NCI-H187 (cell line): ENCODE results near the gene CD40.

Source experiments
- DNase-seq, 2 experiments: peaks; one replicate each; lab custom pipeline; 2025; lab: John Stamatoyannopoulos, UW

The CD40 gene

DNA sequence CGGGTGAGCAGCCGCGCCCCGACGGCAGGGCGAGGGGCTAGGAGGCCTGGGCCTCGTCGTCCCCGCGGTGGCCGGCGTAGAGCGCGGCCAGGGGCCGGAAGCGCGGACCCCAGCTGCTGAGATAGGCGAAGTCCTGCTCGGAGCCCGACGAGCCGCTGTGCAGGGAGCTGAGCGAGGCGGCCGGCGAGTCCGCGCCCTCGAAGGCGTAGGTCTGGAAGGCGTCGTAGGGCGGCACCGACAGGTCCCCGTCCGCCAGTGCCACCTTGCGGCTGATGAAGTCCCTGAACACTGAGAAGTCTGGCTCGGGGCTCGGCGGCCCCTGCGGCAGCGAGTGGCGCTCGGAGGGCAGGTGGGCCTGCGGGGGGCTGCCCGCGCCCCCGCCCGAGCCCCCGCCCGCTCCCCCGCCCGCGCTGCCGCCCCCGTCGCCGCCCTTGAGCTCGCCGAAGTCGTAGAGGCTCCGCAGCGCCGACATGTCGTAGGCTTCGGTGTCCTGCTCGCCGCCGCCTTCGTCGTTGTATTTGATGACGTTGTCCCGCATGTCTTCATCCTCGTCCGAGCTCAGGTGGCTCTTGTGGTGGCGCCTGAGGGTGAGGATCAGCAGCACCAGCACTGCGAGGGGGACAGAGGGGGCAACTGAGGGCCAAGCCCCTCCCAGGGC, 56.5 kb downstream of the CD40 start:
- DNase-seq, result no peak

- no peak for DNase-seq
Observed at GRCh38 chr20:46175127-46175494, 57.0 kb downstream of the CD40 start.

DNA sequence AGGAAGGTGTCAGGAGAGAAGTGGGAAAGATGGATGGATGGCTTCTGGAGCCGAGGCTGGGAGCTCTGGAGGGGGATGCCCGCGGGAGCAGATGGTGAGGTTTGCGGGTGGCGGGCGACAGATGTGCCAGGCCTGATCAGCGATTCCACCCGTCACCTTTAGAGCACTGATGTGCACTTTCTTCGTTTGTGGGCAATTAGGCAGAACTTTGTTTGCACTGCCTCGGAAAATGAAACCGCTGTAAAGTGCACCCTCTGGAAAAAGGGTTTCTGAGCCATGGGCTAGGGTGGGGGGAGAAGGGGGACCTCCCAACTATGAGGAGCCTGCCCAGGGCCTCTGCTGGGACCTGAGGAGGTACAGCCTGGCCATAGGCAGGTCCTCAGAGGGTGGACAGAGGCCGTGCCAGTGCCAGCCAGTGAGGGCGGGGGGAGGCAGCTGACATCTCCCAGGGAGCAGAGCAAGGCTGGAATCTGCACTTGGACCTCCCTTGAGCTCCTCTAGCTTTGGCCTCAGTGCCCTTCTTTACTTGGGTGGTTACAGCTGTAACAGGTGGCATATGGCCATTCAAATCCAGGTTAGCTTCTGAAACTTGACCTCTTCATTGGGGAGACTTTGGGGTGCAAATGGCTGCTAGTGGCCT, 58.7 kb downstream of the CD40 start:
- DNase-seq, result peak in 1 of 2 experiments; percentile 23

- no peak for DNase-seq
Observed at GRCh38 chr20:46177768-46178167, 59.7 kb downstream of the CD40 start.

- DNase-seq, result no peak
Observed at GRCh38 chr20:46178891-46179290, 60.8 kb downstream of the CD40 start.
